Tibial artery (tissue), 4 donors: ENCODE measurements around the gene NPAS3.

Experiments used
- DNase-seq, 2 donors: peaks; one replicate each; pipeline ENCODE4 v3.0.0-alpha.2; 2019
- H3K27ac ChIP-seq, 2 donors: fragments of 200-600 bp; sonication (generic) in 1 of 2; 1 replicate in 1 of 2; 2 replicates in 1 of 2; pipeline ENCODE4 v1.5.1; 2018 to 2019; ENCODE audit warnings: mild to moderate bottlenecking in 1 of 2
- H3K27me3 ChIP-seq, 2 donors: fragments of 200-600 bp; sonication (generic) in 1 of 2; one replicate each; pipeline versions ENCODE4 v1.5.1 to v1.6.0; 2016 to 2019
- H3K36me3 ChIP-seq, 3 donors: fragments of 200-600 bp; sonication (generic) in 2 of 3; one replicate each; pipeline ENCODE4 v1.5.1; 2016 to 2019; ENCODE audit warnings: mild to moderate bottlenecking in 2 of 3
- H3K4me1 ChIP-seq, 4 donors: fragments of 200-600 bp; sonication (generic) in 2 of 4; 1 replicate in 3 of 4; 2 replicates in 1 of 4; pipeline ENCODE4 v1.5.1; 2016 to 2019
- H3K4me3 ChIP-seq, 2 donors: fragments of 200-600 bp; sonication (generic) in 1 of 2; 1 replicate in 1 of 2; 2 replicates in 1 of 2; pipeline ENCODE4 v1.5.1; 2018 to 2019; ENCODE audit warnings: mild to moderate bottlenecking in 2 of 2
- H3K9me3 ChIP-seq, 3 donors: fragments of 200-600 bp; sonication (generic) in 1 of 3; one replicate each; pipeline ENCODE4 v1.5.1; 2016 to 2019
- CTCF ChIP-seq, 2 experiments: fragments of 200-600 bp in 1 of 2; fragments of 450-650 bp in 1 of 2; IDR thresholded peaks; one replicate each; pipeline ENCODE4 v1.5.1; 2017 to 2019; ENCODE audit warnings: antibody characterized with exemption in 2 of 2, mild to moderate bottlenecking in 1 of 2, moderate library complexity in 1 of 2
- intact Hi-C: fragments of 100-400 bp; cut with DNase I; formaldehyde crosslinking; loops from one replicate; pipeline ENCODE4 v1.15.0; 2023; ENCODE audit warnings: low total_unique reads

NPAS3 gene

GRCh38 chr14:33016613-33017012 is 77.9 kb downstream of the NPAS3 start:
- intact Hi-C loops, result no loop called here
- no peak for TF ChIP-seq CTCF (IDR thresholded peaks at IDR 0.05)
- no peaks in the 10 kb centered on the region for H3K27me3 ChIP-seq
- no peak for DNase-seq
- H3K4me1 ChIP-seq, result no peaks in the 10 kb centered on the region
- H3K4me3 ChIP-seq, result no peak overlapping the region
- H3K27ac ChIP-seq, result no peak overlapping the region
- no peaks in the 10 kb centered on the region for H3K36me3 ChIP-seq
- no peaks in the 10 kb centered on the region for H3K9me3 ChIP-seq

GRCh38 chr14:33017016-33017415 is 78.3 kb downstream of the NPAS3 start:
- H3K4me1 ChIP-seq, result no peaks in the 10 kb centered on the region
- TF ChIP-seq CTCF (IDR thresholded peaks at IDR 0.05), result no peak
- no peaks in the 10 kb centered on the region for H3K27me3 ChIP-seq
- H3K4me3 ChIP-seq, result no peak overlapping the region
- DNase-seq, result no peak
- H3K27ac ChIP-seq, result no peak overlapping the region
- H3K36me3 ChIP-seq, result no peaks in the 10 kb centered on the region
- intact Hi-C loops, result no loop called here
- no peaks in the 10 kb centered on the region for H3K9me3 ChIP-seq

- no peaks in the 10 kb centered on the region for H3K9me3 ChIP-seq
- no peaks in the 10 kb centered on the region for H3K36me3 ChIP-seq
- H3K27ac ChIP-seq, result no peak overlapping the region
- intact Hi-C loops, result no loop called here
- H3K4me1 ChIP-seq, result no peaks in the 10 kb centered on the region
- H3K27me3 ChIP-seq, result no peaks in the 10 kb centered on the region
- TF ChIP-seq CTCF (IDR thresholded peaks at IDR 0.05), result no peak
- H3K4me3 ChIP-seq, result no peak overlapping the region
- DNase-seq, result no peak
These were observed 80.7 kb downstream of the NPAS3 start for GRCh38 chr14:33019346-33019745.

- Histone ChIP-seq H3K27ac (peak overlapping the region; percentile 32 to 54), H3K9me3 (no peaks in the 10 kb centered on the region), H3K4me3 (no peak overlapping the region), H3K4me1 (peaks cover 0 to 15% (median 5%) of the 10 kb centered on the region in 4 donors), H3K36me3 (no peaks in the 10 kb centered on the region), H3K27me3 (no peaks in the 10 kb centered on the region)
- no peak for TF ChIP-seq CTCF (IDR thresholded peaks at IDR 0.05)
- DNase-seq, result no peak
- intact Hi-C loops, result no loop called here
These were observed 88.3 kb downstream of the NPAS3 start for GRCh38 chr14:33026850-33027430.

- intact Hi-C loops, result no loop called here
- TF ChIP-seq CTCF (IDR thresholded peaks at IDR 0.05), result no peak
- Histone ChIP-seq H3K27me3 (no peaks in the 10 kb centered on the region), H3K4me1 (peaks cover 0 to 15% (median 5%) of the 10 kb centered on the region in 4 donors), H3K4me3 (no peak overlapping the region), H3K9me3 (no peaks in the 10 kb centered on the region), H3K36me3 (no peaks in the 10 kb centered on the region), H3K27ac (no peak overlapping the region)
- DNase-seq, result no peak
These were observed 90.8 kb downstream of the NPAS3 start for GRCh38 chr14:33029511-33029910.

- TF ChIP-seq CTCF (IDR thresholded peaks at IDR 0.05), result no peak
- intact Hi-C loops, result no loop called here
These were observed 91.7 kb downstream of the NPAS3 start for GRCh38 chr14:33030386-33030785.

More at GRCh38 chr14:33030386-33030785, 91.7 kb downstream of the NPAS3 start:
- Histone ChIP-seq H3K9me3 (no peaks in the 10 kb centered on the region), H3K27ac (no peak overlapping the region), H3K4me1 (peaks cover 0 to 15% (median 5%) of the 10 kb centered on the region in 4 donors), H3K4me3 (no peak overlapping the region), H3K27me3 (no peaks in the 10 kb centered on the region), H3K36me3 (no peaks in the 10 kb centered on the region)
- no peak for DNase-seq
